ENCODE measurements around the gene FAAP20.

The FAAP20 gene

DNA sequence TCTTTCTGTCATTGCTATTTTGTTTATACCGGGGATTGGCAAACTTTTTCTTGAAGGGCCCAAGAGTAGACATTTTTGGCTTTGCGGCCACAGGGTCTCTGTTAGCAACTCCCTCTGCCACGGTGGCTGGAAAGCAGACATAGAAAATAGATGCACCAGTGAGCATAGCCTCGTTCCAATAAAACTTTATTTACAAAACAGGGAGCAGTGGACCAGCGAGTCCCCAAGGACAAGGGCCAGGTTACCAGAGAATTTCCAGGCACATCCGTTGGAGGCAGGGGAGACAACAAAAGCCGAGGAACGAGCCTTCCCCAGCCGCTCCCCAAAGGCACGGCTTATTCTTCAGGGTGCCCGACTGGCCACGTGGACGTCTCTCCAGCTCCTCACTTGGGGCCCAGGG is 26.5 kb downstream of the FAAP20 start:
- WGBS (ENCODE audit: insufficient coverage, insufficient read length): no CpG with 5 or more reads among the region's 13 CpGs
- Histone ChIP-seq H3K4me1 (ENCODE audit: control insufficient read depth, insufficient read depth, low read length) (peaks cover 2% of the 10 kb centered on the region; the same call in 1 of the 2 replicates), H3K27ac (ENCODE audit: low read length) (no peak overlapping the region)

DNA sequence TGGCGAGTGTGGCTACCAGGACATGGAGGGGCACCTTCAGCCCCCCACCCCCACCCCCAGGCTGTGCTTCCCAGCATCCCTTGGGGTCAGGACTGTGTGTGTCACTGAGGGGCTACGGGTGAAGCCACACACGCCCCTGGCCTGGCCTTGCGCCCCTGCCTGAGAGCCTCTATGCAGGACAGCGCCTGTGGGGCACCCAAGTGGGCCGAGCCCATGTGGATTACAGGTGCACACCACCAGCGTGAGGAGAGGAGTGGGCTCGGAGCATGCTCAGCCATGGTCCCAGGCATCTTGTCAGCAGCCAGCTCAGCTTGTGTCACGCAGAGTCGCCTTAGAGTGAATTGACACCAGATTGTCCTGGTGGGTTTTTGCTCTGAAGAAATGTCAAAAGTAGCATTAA is 27.9 kb downstream of the FAAP20 start:
- no peaks in the 10 kb centered on the region for H3K9me3 ChIP-seq (ENCODE audit: control insufficient read depth, insufficient read depth, low read length)
- H3K27ac ChIP-seq (ENCODE audit: low read length): no peak overlapping the region
- H3K36me3 ChIP-seq (ENCODE audit: control insufficient read depth, insufficient read depth, low read length): peaks cover 4% of the 10 kb centered on the region
- H3K4me3 ChIP-seq (ENCODE audit: low read length): no peak overlapping the region
- DNase-seq (ENCODE audit: low read depth, low spot score): no peak
- no CpG with 5 or more reads among the region's 10 CpGs for WGBS (ENCODE audit: insufficient coverage, insufficient read length)
- H3K27me3 ChIP-seq (ENCODE audit: control insufficient read depth, insufficient read depth, low read length): no peaks in the 10 kb centered on the region
- H3K4me1 ChIP-seq (ENCODE audit: control insufficient read depth, insufficient read depth, low read length): peaks cover 2% of the 10 kb centered on the region; the same call in 1 of the 2 replicates

More for the DNA sequence above, 26.5 kb downstream of the FAAP20 start:
- H3K4me3 ChIP-seq (ENCODE audit: low read length): no peak overlapping the region
- peaks cover 9% of the 10 kb centered on the region for H3K36me3 ChIP-seq (ENCODE audit: control insufficient read depth, insufficient read depth, low read length)
- no peak for DNase-seq (ENCODE audit: low read depth, low spot score)
- no peaks in the 10 kb centered on the region for H3K9me3 ChIP-seq (ENCODE audit: control insufficient read depth, insufficient read depth, low read length)
- no peaks in the 10 kb centered on the region for H3K27me3 ChIP-seq (ENCODE audit: control insufficient read depth, insufficient read depth, low read length)

- WGBS (ENCODE audit: insufficient coverage, insufficient read length): no CpG with 5 or more reads among the region's 14 CpGs
- peaks cover 4% of the 10 kb centered on the region; the same call in 1 of the 2 replicates for H3K36me3 ChIP-seq (ENCODE audit: control insufficient read depth, insufficient read depth, low read length)
- H3K27me3 ChIP-seq (ENCODE audit: control insufficient read depth, insufficient read depth, low read length): no peaks in the 10 kb centered on the region
- H3K9me3 ChIP-seq (ENCODE audit: control insufficient read depth, insufficient read depth, low read length): no peaks in the 10 kb centered on the region
- no peak overlapping the region for H3K27ac ChIP-seq (ENCODE audit: low read length)
- no peak overlapping the region for H3K4me3 ChIP-seq (ENCODE audit: low read length)
- DNase-seq (ENCODE audit: low read depth, low spot score): no peak
- H3K4me1 ChIP-seq (ENCODE audit: control insufficient read depth, insufficient read depth, low read length): peaks cover 2% of the 10 kb centered on the region; the same call in 1 of the 2 replicates
These were observed 28.3 kb downstream of the FAAP20 start for GRCh38 chr1:2166254-2166653.

DNA sequence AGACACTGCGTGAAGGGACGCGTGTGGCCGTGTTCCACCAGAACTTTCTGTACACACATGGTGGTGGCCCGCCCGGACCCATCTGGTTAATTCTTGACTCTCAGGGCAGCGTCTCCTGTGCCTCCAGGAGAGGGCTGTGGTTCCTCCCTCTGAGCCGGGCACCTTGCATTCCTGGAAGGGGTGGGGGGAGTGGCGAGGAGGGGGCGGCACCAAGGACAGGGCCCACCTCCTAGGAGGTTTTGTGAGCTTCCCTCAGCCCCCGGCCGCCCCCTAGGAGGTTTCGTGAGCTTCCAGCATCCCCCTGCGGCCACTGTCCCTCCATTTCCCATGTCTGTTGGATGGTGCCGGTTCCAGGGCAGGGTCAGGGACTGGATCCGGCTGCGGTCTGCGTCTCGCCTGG is 28.9 kb downstream of the FAAP20 start:
- Histone ChIP-seq H3K4me3 (ENCODE audit: low read length) (no peak overlapping the region), H3K27me3 (ENCODE audit: control insufficient read depth, insufficient read depth, low read length) (no peaks in the 10 kb centered on the region), H3K27ac (ENCODE audit: low read length) (no peak overlapping the region), H3K4me1 (ENCODE audit: control insufficient read depth, insufficient read depth, low read length) (peaks cover 2% of the 10 kb centered on the region; the same call in 1 of the 2 replicates), H3K9me3 (ENCODE audit: control insufficient read depth, insufficient read depth, low read length) (no peaks in the 10 kb centered on the region), H3K36me3 (ENCODE audit: control insufficient read depth, insufficient read depth, low read length) (peaks cover 4% of the 10 kb centered on the region; the same call in 1 of the 2 replicates)
- no CpG with 5 or more reads among the region's 19 CpGs for WGBS (ENCODE audit: insufficient coverage, insufficient read length)
- no peak for DNase-seq (ENCODE audit: low read depth, low spot score)

DNA sequence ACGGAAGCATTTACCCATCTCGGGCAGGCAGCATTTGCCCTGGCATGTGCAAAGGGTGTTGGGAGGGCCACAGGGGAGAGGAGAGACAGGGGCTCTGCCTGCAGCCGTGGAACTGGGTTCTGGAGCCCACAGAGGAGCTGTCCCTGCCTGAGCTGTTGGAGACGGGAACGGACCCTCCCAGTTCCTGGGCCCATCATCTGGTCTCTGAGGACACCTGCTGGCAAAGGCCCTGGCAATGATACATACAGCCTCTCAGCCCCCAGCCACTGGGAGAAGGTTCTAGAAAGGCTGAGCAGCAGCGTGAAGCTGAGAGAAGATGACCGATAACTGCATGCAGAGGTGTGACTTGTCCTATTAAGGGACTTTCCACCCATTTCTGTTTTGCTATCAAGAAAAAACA is 31.4 kb downstream of the FAAP20 start:
- no CpG with 5 or more reads among the region's 7 CpGs for WGBS (ENCODE audit: insufficient coverage, insufficient read length)
- DNase-seq (ENCODE audit: low read depth, low spot score): no peak
- no peak overlapping the region for H3K27ac ChIP-seq (ENCODE audit: low read length)
- H3K36me3 ChIP-seq (ENCODE audit: control insufficient read depth, insufficient read depth, low read length): peaks cover 7% of the 10 kb centered on the region
- no peaks in the 10 kb centered on the region for H3K27me3 ChIP-seq (ENCODE audit: control insufficient read depth, insufficient read depth, low read length)
- H3K4me1 ChIP-seq (ENCODE audit: control insufficient read depth, insufficient read depth, low read length): peaks cover 2% of the 10 kb centered on the region; the same call in 1 of the 2 replicates
- H3K4me3 ChIP-seq (ENCODE audit: low read length): no peak overlapping the region
- no peaks in the 10 kb centered on the region for H3K9me3 ChIP-seq (ENCODE audit: control insufficient read depth, insufficient read depth, low read length)

DNA sequence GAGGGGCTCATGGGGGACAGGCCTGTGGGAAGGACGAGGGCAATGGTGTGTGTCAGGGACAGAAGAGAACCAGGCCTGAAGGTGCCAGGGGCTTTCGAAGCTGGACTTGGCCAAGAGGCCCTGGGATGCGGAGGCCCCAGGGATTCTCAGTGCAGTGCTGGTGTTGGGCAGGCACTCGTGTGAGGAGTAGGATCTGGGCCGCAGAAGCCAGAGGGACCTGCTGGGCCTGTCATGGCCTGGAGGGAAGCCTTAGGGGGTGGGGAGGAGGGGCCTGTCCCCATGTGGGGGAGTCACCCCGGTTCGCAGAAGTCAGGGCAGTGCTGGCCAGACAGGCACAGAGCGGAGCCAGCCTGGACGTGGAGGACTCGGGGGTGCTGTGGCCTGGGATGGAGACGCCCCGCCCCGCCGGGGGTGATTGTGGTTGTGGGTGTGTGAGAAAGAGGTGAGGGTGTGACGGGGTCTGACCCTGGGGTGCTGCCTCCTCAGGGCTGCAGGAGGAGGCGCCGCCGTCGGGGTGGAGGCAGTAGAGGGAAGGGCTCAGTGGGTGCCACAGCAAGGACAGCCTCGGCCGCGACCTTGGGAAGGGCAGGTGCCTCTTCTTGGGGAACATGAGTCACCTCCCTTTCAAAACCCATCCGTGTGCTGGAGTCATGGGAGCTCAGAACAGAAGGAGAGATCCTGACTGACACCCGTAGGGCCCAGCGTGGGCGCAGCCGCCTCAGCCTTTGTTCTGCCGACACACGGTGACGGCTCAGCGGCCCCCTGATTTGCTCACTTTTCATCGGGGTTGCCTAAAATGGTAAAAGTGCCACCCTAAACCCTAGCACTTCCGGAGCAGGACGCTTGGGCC is 33.9 kb downstream of the FAAP20 start:
- Histone ChIP-seq H3K9me3 (ENCODE audit: control insufficient read depth, insufficient read depth, low read length) (no peaks in the 10 kb centered on the region), H3K4me3 (ENCODE audit: low read length) (no peak overlapping the region), H3K27ac (ENCODE audit: low read length) (no peak overlapping the region), H3K4me1 (ENCODE audit: control insufficient read depth, insufficient read depth, low read length) (peaks cover 2% of the 10 kb centered on the region; the same call in 1 of the 2 replicates), H3K27me3 (ENCODE audit: control insufficient read depth, insufficient read depth, low read length) (no peaks in the 10 kb centered on the region), H3K36me3 (ENCODE audit: control insufficient read depth, insufficient read depth, low read length) (peaks cover 11% of the 10 kb centered on the region)
- DNase-seq (ENCODE audit: low read depth, low spot score): no peak
- no CpG with 5 or more reads among the region's 34 CpGs for WGBS (ENCODE audit: insufficient coverage, insufficient read length)

- Histone ChIP-seq H3K4me3 (ENCODE audit: low read length) (no peak overlapping the region), H3K4me1 (ENCODE audit: control insufficient read depth, insufficient read depth, low read length) (no peaks in the 10 kb centered on the region; the same call in 1 of the 2 replicates), H3K27me3 (ENCODE audit: control insufficient read depth, insufficient read depth, low read length) (no peaks in the 10 kb centered on the region), H3K27ac (ENCODE audit: low read length) (no peak overlapping the region), H3K9me3 (ENCODE audit: control insufficient read depth, insufficient read depth, low read length) (no peaks in the 10 kb centered on the region), H3K36me3 (ENCODE audit: control insufficient read depth, insufficient read depth, low read length) (peaks cover 11% of the 10 kb centered on the region)
- no peak for DNase-seq (ENCODE audit: low read depth, low spot score)
- WGBS (ENCODE audit: insufficient coverage, insufficient read length): no CpG with 5 or more reads among the region's 18 CpGs
These were observed 35.4 kb downstream of the FAAP20 start for GRCh38 chr1:2159124-2159523.

- no peak overlapping the region for H3K4me3 ChIP-seq (ENCODE audit: low read length)
- DNase-seq (ENCODE audit: low read depth, low spot score): no peak
- no peaks in the 10 kb centered on the region for H3K27me3 ChIP-seq (ENCODE audit: control insufficient read depth, insufficient read depth, low read length)
- WGBS (ENCODE audit: insufficient coverage, insufficient read length): no CpG with 5 or more reads among the region's 16 CpGs
- H3K4me1 ChIP-seq (ENCODE audit: control insufficient read depth, insufficient read depth, low read length): no peaks in the 10 kb centered on the region; the same call in 1 of the 2 replicates
- H3K9me3 ChIP-seq (ENCODE audit: control insufficient read depth, insufficient read depth, low read length): no peaks in the 10 kb centered on the region
- H3K27ac ChIP-seq (ENCODE audit: low read length): no peak overlapping the region
- H3K36me3 ChIP-seq (ENCODE audit: control insufficient read depth, insufficient read depth, low read length): peaks cover 17% of the 10 kb centered on the region
These were observed 36.3 kb downstream of the FAAP20 start for GRCh38 chr1:2158272-2158671.

DNA sequence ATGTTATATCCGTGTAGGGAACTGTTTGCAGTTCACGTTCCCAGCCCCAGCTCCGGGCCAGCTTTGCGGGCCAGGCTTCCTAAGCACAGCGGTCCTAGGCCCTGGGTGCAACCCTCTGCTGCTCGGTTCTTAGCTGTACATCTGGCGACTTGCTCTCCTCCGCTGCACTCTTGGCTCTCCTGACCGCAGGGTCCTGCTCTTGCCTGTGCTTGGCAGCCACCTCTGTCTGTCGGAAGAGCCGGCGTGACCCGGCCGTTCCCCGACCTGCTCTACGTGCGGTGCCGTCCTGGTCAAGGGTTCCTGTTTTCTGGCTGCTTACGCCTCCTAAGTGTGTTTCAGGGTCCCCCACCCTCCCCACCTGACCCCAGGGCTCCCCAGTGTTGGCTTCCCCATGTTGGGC is 36.7 kb downstream of the FAAP20 start:
- Histone ChIP-seq H3K4me3 (ENCODE audit: low read length) (no peak overlapping the region), H3K9me3 (ENCODE audit: control insufficient read depth, insufficient read depth, low read length) (no peaks in the 10 kb centered on the region), H3K36me3 (ENCODE audit: control insufficient read depth, insufficient read depth, low read length) (peaks cover 15% of the 10 kb centered on the region), H3K4me1 (ENCODE audit: control insufficient read depth, insufficient read depth, low read length) (no peaks in the 10 kb centered on the region; the same call in 1 of the 2 replicates), H3K27ac (ENCODE audit: low read length) (no peak overlapping the region), H3K27me3 (ENCODE audit: control insufficient read depth, insufficient read depth, low read length) (no peaks in the 10 kb centered on the region)
- no peak for DNase-seq (ENCODE audit: low read depth, low spot score)
- no CpG with 5 or more reads among the region's 19 CpGs for WGBS (ENCODE audit: insufficient coverage, insufficient read length)

GRCh38 chr1:2156866-2157265 is 37.7 kb downstream of the FAAP20 start:
- Histone ChIP-seq H3K27ac (ENCODE audit: low read length) (no peak overlapping the region), H3K4me3 (ENCODE audit: low read length) (no peak overlapping the region), H3K9me3 (ENCODE audit: control insufficient read depth, insufficient read depth, low read length) (no peaks in the 10 kb centered on the region), H3K27me3 (ENCODE audit: control insufficient read depth, insufficient read depth, low read length) (no peaks in the 10 kb centered on the region), H3K4me1 (ENCODE audit: control insufficient read depth, insufficient read depth, low read length) (no peaks in the 10 kb centered on the region; the same call in 1 of the 2 replicates), H3K36me3 (ENCODE audit: control insufficient read depth, insufficient read depth, low read length) (peaks cover 15% of the 10 kb centered on the region)
- WGBS (ENCODE audit: insufficient coverage, insufficient read length): no CpG with 5 or more reads among the region's 9 CpGs
- DNase-seq (ENCODE audit: low read depth, low spot score): no peak

Data from iPS DF 6.9 (cell line).